ENCODE measurements around the gene EEA1. TPM values are rescaled to one million over a fixed set of nuclear protein-coding genes. Genes with fewer than 3 reads are reported as not detected.

EEA1 gene
- polyA plus RNA-seq, 1 experiment, result 18.4 TPM

GRCh38 chr12:92949466-92949865, 20.4 kb upstream of the EEA1 start:
- Histone ChIP-seq H3K4me3 (ENCODE audit: low read depth, low read length) (no peak overlapping the region), H3K9me3 (ENCODE audit: control insufficient read depth, insufficient read depth, low read length) (peaks cover 5% of the 10 kb centered on the region; the same call in 1 of the 2 replicates), H3K27me3 (ENCODE audit: control insufficient read depth, insufficient read depth, low read length) (no peaks in the 10 kb centered on the region), H3K27ac (ENCODE audit: low read depth, low read length) (no peak overlapping the region)
- no peak for TF ChIP-seq CTCF (IDR thresholded peaks at IDR 0.05; ENCODE audit: low read depth, low read length)
- DNase-seq (ENCODE audit: low read depth, low spot score), result no peak
- CTCF ChIA-PET, result no interaction called here
- POLR2A ChIA-PET, result no interaction called here

GRCh38 chr12:92947589-92948215, 18.6 kb upstream of the EEA1 start:
- Histone ChIP-seq H3K4me3 (ENCODE audit: low read depth, low read length) (no peak overlapping the region), H3K27ac (ENCODE audit: low read depth, low read length) (no peak overlapping the region), H3K27me3 (ENCODE audit: control insufficient read depth, insufficient read depth, low read length) (no peaks in the 10 kb centered on the region), H3K9me3 (ENCODE audit: control insufficient read depth, insufficient read depth, low read length) (no peaks in the 10 kb centered on the region)
- CTCF ChIA-PET, result no interaction called here
- POLR2A ChIA-PET, result no interaction called here
- TF ChIP-seq CTCF (IDR thresholded peaks at IDR 0.05; ENCODE audit: low read depth, low read length), result no peak
- DNase-seq (ENCODE audit: low read depth, low spot score), result no peak

- H3K27ac ChIP-seq (ENCODE audit: low read depth, low read length), result no peak overlapping the region
- POLR2A ChIA-PET, result no interaction called here
- CTCF ChIA-PET, result interaction anchor here (1.2 to 1.6 kb wide), 2 partner anchors 10 to 41 kb away, joined by 3 to 5 read pairs; no protein-coding TSS in a partner anchor
- no peak for DNase-seq (ENCODE audit: low read depth, low spot score)
- no peaks in the 10 kb centered on the region for H3K27me3 ChIP-seq (ENCODE audit: control insufficient read depth, insufficient read depth, low read length)
- no peaks in the 10 kb centered on the region for H3K9me3 ChIP-seq (ENCODE audit: control insufficient read depth, insufficient read depth, low read length)
- no peak overlapping the region for H3K4me3 ChIP-seq (ENCODE audit: low read depth, low read length)
- TF ChIP-seq CTCF (IDR thresholded peaks at IDR 0.05; ENCODE audit: low read depth, low read length), result no peak
These were observed 16.6 kb upstream of the EEA1 start for GRCh38 chr12:92945659-92946220.

- DNase-seq (ENCODE audit: low read depth, low spot score), result no peak
These were observed 14.6 kb upstream of the EEA1 start for GRCh38 chr12:92943482-92944250.

More at GRCh38 chr12:92943482-92944250, 14.6 kb upstream of the EEA1 start:
- no peak overlapping the region for H3K4me3 ChIP-seq (ENCODE audit: low read depth, low read length)
- no peaks in the 10 kb centered on the region for H3K9me3 ChIP-seq (ENCODE audit: control insufficient read depth, insufficient read depth, low read length)
- ChIA-PET CTCF (interaction anchor here (0.7 to 1.8 kb wide), 8 partner anchors 9 to 1063 kb away, joined by 3 to 10 read pairs (median 5); no protein-coding TSS in a partner anchor), POLR2A (interaction anchor here (0.6 to 2.8 kb wide), 4 partner anchors 13 to 44 kb away, joined by 3 to 16 read pairs (median 8); partner anchors contain the start of gene EEA1)
- H3K27me3 ChIP-seq (ENCODE audit: control insufficient read depth, insufficient read depth, low read length), result no peaks in the 10 kb centered on the region
- TF ChIP-seq CTCF (IDR thresholded peaks at IDR 0.05; ENCODE audit: low read depth, low read length), result no peak; the same call in 1 of the 2 replicates
- H3K27ac ChIP-seq (ENCODE audit: low read depth, low read length), result no peak overlapping the region

Data from AG04450 (cell line).